HEK293 (cell line): ENCODE measurements around the gene RAP1GAP.
A peak's percentile ranks its signal among the peaks of the same experiment; 100 is the strongest.
"Not testable (repeated sequence)": the region's sequence is repeated elsewhere in the genome, so short reads cannot be mapped to it uniquely, and the experiment has no call there.

ENCODE experiments used
- CTCF ChIA-PET: fragments of 350-600 bp; formaldehyde crosslinking; extraction: SDS; loops from one replicate; lab custom pipeline; 2021; ENCODE audit warnings: antibody characterized with exemption; lab: Yijun Ruan, JAX
- POLR2A ChIA-PET: fragments of 300-600 bp; formaldehyde crosslinking; extraction: SDS; loops from one replicate; lab custom pipeline; 2020; ENCODE audit warnings: antibody characterized with exemption, inconsistent platforms; lab: Yijun Ruan, JAX
- H3K27ac ChIP-seq: fragments of 200-500 bp; sonication (Bioruptor generic); 2 replicates; pipeline ENCODE4 v1.5.1; 2014; ENCODE audit warnings: low read depth, low read length, control low read depth, inconsistent platforms; ENCODE audit errors: extremely low read depth
- H3K36me3 ChIP-seq, 2 experiments: fragments of 200-500 bp in 1 of 2; sonication (Bioruptor generic) in 1 of 2; 1 replicate in 1 of 2; 2 replicates in 1 of 2; pipeline ENCODE4 v1.5.1; 2014 to 2017; ENCODE audit warnings: inconsistent platforms in 2 of 2, low read length in 2 of 2; ENCODE audit not compliant: control insufficient read depth in 2 of 2, insufficient read depth in 1 of 2
- H3K4me1 ChIP-seq: fragments of 200-500 bp; sonication (Bioruptor generic); 2 replicates; pipeline ENCODE4 v1.5.1; 2014; ENCODE audit warnings: mild to moderate bottlenecking, low read length, inconsistent platforms; ENCODE audit not compliant: control insufficient read depth, insufficient read depth
- H3K4me3 ChIP-seq: 2 replicates; pipeline ENCODE4 v1.5.1; 2011; ENCODE audit warnings: low read depth, mild to moderate bottlenecking, control low read depth, low read length, moderate library complexity
- H3K9me3 ChIP-seq: fragments of 200-500 bp; sonication (Bioruptor generic); 2 replicates; pipeline ENCODE4 v1.5.1; 2014; ENCODE audit warnings: low read depth, low read length, inconsistent platforms; ENCODE audit not compliant: control insufficient read depth, insufficient read depth
- FEZF1 ChIP-seq: fragments of 450-650 bp; formaldehyde crosslinking; IDR thresholded peaks from 2 replicates; pipeline ENCODE4 v1.5.1; 2016; ENCODE audit warnings: missing biosample characterization, missing genetic modification characterization
- KLF9 ChIP-seq: fragments of 450-650 bp; formaldehyde crosslinking; IDR thresholded peaks from 2 replicates; pipeline ENCODE4 v1.5.1; 2016; ENCODE audit warnings: missing biosample characterization, missing genetic modification characterization, low read depth
- OVOL3 ChIP-seq: fragments of 450-650 bp; formaldehyde crosslinking; IDR thresholded peaks from 2 replicates; pipeline ENCODE4 v1.5.1; 2016; ENCODE audit warnings: missing biosample characterization, missing genetic modification characterization
- PBX3 ChIP-seq: sonication (generic); formaldehyde crosslinking; IDR thresholded peaks from 2 replicates; pipeline ENCODE4 v1.8.1; 2022; ENCODE audit warnings: mild to moderate bottlenecking, moderate library complexity, missing genetic modification reagents
- PRDM1 ChIP-seq: fragments of 450-650 bp; formaldehyde crosslinking; IDR thresholded peaks from 2 replicates; pipeline ENCODE4; 2016; ENCODE audit warnings: missing biosample characterization, missing genetic modification characterization
- RBAK ChIP-seq: fragments of 450-650 bp; formaldehyde crosslinking; IDR thresholded peaks from 2 replicates; pipeline ENCODE4 v1.5.1; 2016; ENCODE audit warnings: missing biosample characterization, missing genetic modification characterization
- REST ChIP-seq: fragments of 450-650 bp; formaldehyde crosslinking; IDR thresholded peaks from 2 replicates; pipeline ENCODE4 v1.5.1; 2016; ENCODE audit warnings: missing biosample characterization, missing genetic modification characterization
- ZBTB17 ChIP-seq: fragments of 450-650 bp; formaldehyde crosslinking; IDR thresholded peaks from 2 replicates; pipeline ENCODE4 v1.5.1; 2016; ENCODE audit warnings: missing biosample characterization, missing genetic modification characterization
- ZBTB44 ChIP-seq: fragments of 450-650 bp; IDR thresholded peaks from 2 replicates; pipeline ENCODE4 v1.5.1; 2018; ENCODE audit warnings: missing biosample characterization, mild to moderate bottlenecking, missing genetic modification characterization
- ZBTB8A ChIP-seq: fragments of 450-650 bp; formaldehyde crosslinking; IDR thresholded peaks from 2 replicates; pipeline ENCODE4 v1.5.1; 2016; ENCODE audit warnings: missing biosample characterization, missing genetic modification characterization
- ZIC2 ChIP-seq: fragments of 450-650 bp; formaldehyde crosslinking; IDR thresholded peaks from 2 replicates; pipeline ENCODE4 v1.5.1; 2016; ENCODE audit warnings: missing biosample characterization, missing genetic modification characterization
- ZNF10 ChIP-seq: fragments of 450-650 bp; formaldehyde crosslinking; IDR thresholded peaks from 2 replicates; pipeline ENCODE4 v1.5.1; 2017; ENCODE audit warnings: missing biosample characterization, missing genetic modification characterization
- ZNF211 ChIP-seq: fragments of 450-650 bp; formaldehyde crosslinking; IDR thresholded peaks from 2 replicates; pipeline ENCODE4 v1.5.1; 2016; ENCODE audit warnings: low read depth, missing biosample characterization, missing genetic modification characterization
- ZNF23 ChIP-seq: fragments of 450-650 bp; formaldehyde crosslinking; IDR thresholded peaks from 2 replicates; pipeline ENCODE4 v1.5.1; 2016; ENCODE audit warnings: missing biosample characterization, missing genetic modification characterization, borderline replicate concordance
- ZNF266 ChIP-seq: fragments of 450-650 bp; formaldehyde crosslinking; IDR thresholded peaks from 2 replicates; pipeline ENCODE4 v1.5.1; 2016; ENCODE audit warnings: missing biosample characterization, missing genetic modification characterization, low read depth
- ZNF398 ChIP-seq: fragments of 450-650 bp; formaldehyde crosslinking; IDR thresholded peaks from 2 replicates; pipeline ENCODE4 v1.5.1; 2017; ENCODE audit warnings: missing biosample characterization, missing genetic modification characterization
- ZNF660 ChIP-seq: fragments of 450-650 bp; IDR thresholded peaks from 2 replicates; pipeline ENCODE4 v1.5.1; 2018; ENCODE audit warnings: missing biosample characterization, mild to moderate bottlenecking, missing genetic modification characterization
- ZNF677 ChIP-seq: fragments of 450-650 bp; IDR thresholded peaks from 2 replicates; pipeline ENCODE4 v1.5.0; 2018; ENCODE audit warnings: missing biosample characterization, mild to moderate bottlenecking, missing genetic modification characterization, moderate library complexity
- ZNF704 ChIP-seq: fragments of 450-650 bp; formaldehyde crosslinking; IDR thresholded peaks from 2 replicates; pipeline ENCODE4 v1.5.1; 2016; ENCODE audit warnings: missing biosample characterization, missing genetic modification characterization
- ZNF837 ChIP-seq: fragments of 450-650 bp; formaldehyde crosslinking; IDR thresholded peaks from 2 replicates; pipeline ENCODE4 v1.5.1; 2016; ENCODE audit warnings: missing biosample characterization, missing genetic modification characterization
- ZXDB ChIP-seq: fragments of 450-650 bp; formaldehyde crosslinking; IDR thresholded peaks from 2 replicates; pipeline ENCODE4 v1.5.1; 2016; ENCODE audit warnings: missing biosample characterization, missing genetic modification characterization

The RAP1GAP gene

GRCh38 chr1:21680381-21680780 lies 11.2 kb upstream of the RAP1GAP start (continued):
- no peak for TF ChIP-seq ZNF398 (tag by site-specific recombination)
- no peak for TF ChIP-seq PRDM1
- TF ChIP-seq ZBTB8A (tag by site-specific recombination): no peak
- no peak for TF ChIP-seq ZNF10 (tag by site-specific recombination)
- TF ChIP-seq ZBTB17 (tag by site-specific recombination): no peak

GRCh38 chr1:21677168-21677567 lies 8.0 kb upstream of the RAP1GAP start:
- no peak overlapping the region for H3K27ac ChIP-seq
- H3K36me3 ChIP-seq: peaks cover 0 to 47% of the 10 kb centered on the region in 2 experiments; a peak in 2 of 3 replicates
- no peaks in the 10 kb centered on the region for H3K4me1 ChIP-seq
- peak; percentile 42; the same call in 1 of the 2 replicates for TF ChIP-seq ZNF10 (tag by site-specific recombination)
- no peak for TF ChIP-seq ZNF211 (tag by site-specific recombination)
- no peaks in the 10 kb centered on the region for H3K9me3 ChIP-seq
- ChIA-PET CTCF (no interaction called here), POLR2A (no interaction called here)
- H3K4me3 ChIP-seq: no peak overlapping the region

GRCh38 chr1:21674957-21675356 lies 5.8 kb upstream of the RAP1GAP start:
- Histone ChIP-seq H3K4me3 (no peak overlapping the region), H3K9me3 (no peaks in the 10 kb centered on the region), H3K4me1 (no peaks in the 10 kb centered on the region), H3K27ac (no peak overlapping the region), H3K36me3 (peaks cover 0 to 28% of the 10 kb centered on the region in 2 experiments; a peak in 1 of 3 replicates)
- TF ChIP-seq ZNF23 (no peak), KLF9 (tag by site-specific recombination) (no peak), ZXDB (no peak), ZIC2 (tag by site-specific recombination) (no peak), ZNF677 (tag by site-specific recombination) (no peak), RBAK (tag by site-specific recombination) (no peak), ZNF704 (tag by site-specific recombination) (no peak), ZNF660 (tag by site-specific recombination) (no peak), ZBTB44 (tag by site-specific recombination) (no peak), FEZF1 (tag by site-specific recombination) (no peak), ZNF266 (no peak), ZNF837 (no peak), REST (tag by site-specific recombination) (no peak), OVOL3 (tag by site-specific recombination) (no peak), PBX3 (CRISPR knock-in tag) (no peak)
- POLR2A ChIA-PET: no interaction called here
- CTCF ChIA-PET: interaction anchor here (0.7 kb wide), 1 partner anchor 473 kb away, joined by 4 read pairs; no protein-coding TSS in a partner anchor

- not testable (repeated sequence) for H3K4me1 ChIP-seq, H3K9me3 ChIP-seq, H3K27ac ChIP-seq, H3K4me3 ChIP-seq
- POLR2A ChIA-PET: interaction anchor here (0.6 kb wide), 1 partner anchor 91 kb away, joined by 8 read pairs; no protein-coding TSS in a partner anchor
- CTCF ChIA-PET: interaction anchor here (1.0 kb wide), 2 partner anchors 9 to 15 kb away, joined by 3 to 5 read pairs; no protein-coding TSS in a partner anchor
- peaks cover 0 to 17% of the 10 kb centered on the region in 2 experiments; a peak in 1 of 3 replicates for H3K36me3 ChIP-seq
Measured at GRCh38 chr1:21673853-21674252, 4.7 kb upstream of the RAP1GAP start.
